Uterus (tissue), 2 donors: Measurements from ENCODE around the gene GZMM.

ENCODE experiments used
- CTCF ChIP-seq, 4 experiments: fragments of 200-600 bp in 2 of 4; fragments of 450-650 bp in 2 of 4; sonication (generic) in 2 of 4; IDR thresholded peaks; one replicate each; pipeline ENCODE4 v1.5.1; 2016 to 2019; ENCODE audit warnings: antibody characterized with exemption in 4 of 4, mild to moderate bottlenecking in 2 of 4, moderate library complexity in 1 of 4
- POLR2A ChIP-seq, 2 donors: fragments of 450-650 bp; IDR thresholded peaks; one replicate each; pipeline ENCODE4 v1.6.1; 2016; ENCODE audit warnings: antibody characterized with exemption in 2 of 2, mild to moderate bottlenecking in 1 of 2, moderate library complexity in 1 of 2

DNA sequence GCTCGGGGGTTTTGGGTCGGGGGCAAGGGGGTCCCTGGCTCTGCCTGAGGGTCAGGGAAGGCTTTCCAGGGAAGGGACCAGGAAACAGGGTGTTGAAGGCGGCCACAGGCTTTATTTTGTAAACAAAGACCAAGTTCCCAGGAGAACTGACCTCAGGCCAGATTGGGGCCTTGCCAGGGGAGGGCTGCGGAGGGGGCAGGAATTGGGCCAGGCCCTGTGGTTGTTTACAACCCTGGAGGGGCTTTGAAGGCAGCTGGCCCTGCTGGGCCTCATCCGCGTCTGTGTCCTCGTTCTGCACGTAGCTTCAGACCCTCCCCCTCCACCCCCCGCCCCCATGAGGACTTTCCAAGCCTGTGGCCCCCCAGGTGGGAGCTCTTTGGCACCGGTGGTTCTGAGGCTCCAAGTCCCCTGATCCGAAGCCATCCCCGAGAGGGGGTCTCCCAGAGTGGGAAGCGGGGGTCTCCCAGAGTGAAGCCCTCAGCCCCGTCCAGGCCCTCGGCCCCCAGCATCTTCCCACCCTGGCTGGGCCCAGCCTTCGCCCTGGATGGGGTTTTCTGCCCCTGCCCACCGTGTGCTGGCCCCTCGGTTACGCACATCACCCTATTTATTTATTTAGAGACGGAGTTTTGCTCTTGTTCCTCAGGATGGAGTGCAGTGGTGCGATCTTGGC, 15.1 kb downstream of the GZMM start:
- TF ChIP-seq CTCF (IDR thresholded peaks at IDR 0.05) (no peak), POLR2A (IDR thresholded peaks at IDR 0.05) (no peak)
